HG02973 (cell line): ENCODE measurements around the gene TBC1D1.
A peak's percentile ranks its signal among the peaks of the same experiment; 100 is the strongest.

Experiments
- ATAC-seq: cut with Tn5 transposase; IDR thresholded peaks from one replicate; pipeline ENCODE4 v1.9.1; 2021; ENCODE audit warnings: moderate library complexity; ENCODE audit not compliant: unreplicated experiment

The TBC1D1 gene

DNA sequence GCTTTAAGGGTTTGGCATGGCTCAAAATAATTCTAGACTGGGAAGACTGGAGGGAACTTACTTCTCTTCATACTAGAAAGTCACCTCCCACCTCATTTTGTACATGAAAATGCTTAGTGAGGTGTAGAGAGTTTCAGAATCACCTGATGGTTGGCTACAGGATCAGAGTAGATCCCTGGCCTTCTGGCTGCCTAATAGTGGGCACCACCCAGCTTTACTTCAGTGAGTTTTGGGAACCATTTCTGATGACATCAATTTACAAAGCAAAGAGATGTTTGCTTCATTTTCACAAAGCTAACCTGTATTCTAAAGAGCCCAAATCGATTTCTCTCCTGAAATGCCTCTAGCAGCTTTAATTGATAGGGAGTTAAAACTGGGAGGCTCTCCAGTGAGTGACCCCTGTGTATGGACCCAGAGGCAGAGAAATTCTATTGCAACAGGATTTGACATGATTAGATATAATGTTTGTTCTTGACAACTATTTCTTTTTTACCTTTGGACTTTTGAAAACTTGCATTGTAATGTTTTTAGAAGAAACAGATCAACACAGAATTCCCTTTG is 249.8 kb downstream of the TBC1D1 start:
- ATAC-seq = no peak

DNA sequence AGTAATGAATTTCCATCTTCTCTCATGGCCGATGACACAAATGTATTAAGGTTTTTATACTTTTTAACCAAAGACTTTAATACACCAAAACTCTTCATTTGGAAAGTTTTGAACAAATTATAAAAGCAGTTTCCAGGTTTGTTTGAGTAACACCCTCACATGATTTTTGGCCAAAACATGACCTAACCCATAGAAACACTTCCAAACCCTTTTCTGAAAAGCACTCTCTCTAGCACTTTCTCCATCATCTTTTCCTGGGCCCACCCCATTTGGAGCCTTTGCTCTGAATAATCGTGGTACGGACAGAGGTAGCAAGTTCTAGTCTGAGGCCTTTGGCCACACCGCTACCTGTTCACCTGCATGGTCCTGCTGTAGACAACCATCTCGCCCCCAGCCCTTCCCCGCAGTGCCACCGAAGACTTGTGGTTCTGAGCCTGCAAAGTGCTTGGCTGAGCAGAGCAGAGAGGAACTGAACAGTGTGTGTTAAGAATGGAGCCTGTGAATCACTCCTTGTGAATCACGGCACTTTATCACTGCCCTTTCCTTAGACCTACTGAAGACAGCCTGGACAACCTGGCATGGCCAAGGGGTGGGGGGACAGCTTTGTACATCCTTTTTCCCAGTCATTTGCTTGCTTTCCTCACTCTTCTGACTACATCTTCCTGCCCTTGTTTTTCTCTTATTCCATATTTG is 251.1 kb downstream of the TBC1D1 start:
- no peak for ATAC-seq

DNA sequence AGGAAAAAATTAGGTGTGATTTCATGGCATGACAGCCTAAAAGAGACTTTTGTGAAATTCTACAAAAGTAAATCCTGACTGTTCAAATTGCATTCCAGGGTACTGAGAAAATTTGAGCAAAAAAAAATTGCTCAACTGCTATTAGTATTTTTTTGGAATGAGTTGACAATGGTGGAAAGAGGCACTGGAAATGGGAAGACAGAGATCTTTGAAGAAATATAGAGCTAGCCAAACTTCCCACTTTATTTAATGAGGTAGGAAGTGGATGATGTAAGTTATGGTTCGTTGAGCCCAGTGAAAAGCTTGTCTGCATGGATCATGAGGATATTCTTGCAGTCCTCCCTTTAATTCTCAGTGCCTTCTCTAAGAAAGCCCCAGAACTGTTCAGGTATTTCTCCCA is 253.1 kb downstream of the TBC1D1 start:
- ATAC-seq = no peak

DNA sequence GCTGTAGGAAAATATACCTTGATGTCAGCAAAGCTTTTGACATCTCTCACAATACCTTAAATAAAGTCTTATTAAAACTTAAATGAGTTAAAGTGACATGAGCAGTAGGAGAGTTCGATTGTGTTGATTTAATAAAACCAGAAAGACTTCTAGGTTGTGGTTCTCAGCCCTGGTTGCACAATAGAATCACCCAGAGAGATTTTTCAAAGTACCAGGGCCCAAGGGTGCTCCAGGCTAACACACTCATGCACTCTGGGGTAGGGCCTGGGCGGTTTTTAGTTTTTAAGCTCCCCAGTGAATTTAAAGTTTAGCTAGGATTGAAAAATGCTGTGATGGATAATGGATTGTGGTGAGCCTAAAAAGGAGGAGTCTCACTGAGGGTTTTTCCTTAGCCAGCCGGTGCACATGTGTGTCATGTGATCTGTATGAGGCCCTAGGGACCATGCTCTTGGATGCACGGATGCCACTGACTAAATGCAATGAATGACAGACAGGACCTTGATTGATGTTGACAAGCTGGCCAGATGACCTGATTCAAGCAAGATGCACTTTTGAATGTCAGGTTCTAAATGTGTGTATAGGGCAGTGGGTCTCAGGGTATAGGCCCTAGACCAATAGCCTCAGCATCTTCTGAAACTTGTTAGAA is 254.3 kb downstream of the TBC1D1 start:
- ATAC-seq = no peak

DNA sequence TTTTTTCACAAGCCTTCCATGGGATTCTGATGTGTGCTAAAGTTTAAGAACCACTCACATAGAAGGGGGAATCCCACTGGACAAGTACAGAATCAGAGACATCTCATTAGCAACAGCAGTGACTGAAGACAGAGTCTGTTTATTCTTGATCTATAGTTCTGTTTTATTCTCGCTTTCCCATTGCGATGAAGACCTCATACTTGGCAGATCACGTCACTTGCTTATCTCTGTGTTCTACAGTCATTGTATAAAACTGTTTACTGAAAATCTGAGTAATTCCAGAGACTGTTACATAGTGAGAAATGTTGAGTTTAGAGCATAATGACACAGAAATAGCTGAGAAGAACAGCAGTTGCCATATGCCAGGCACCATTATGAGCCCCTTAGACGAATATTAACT is 254.9 kb downstream of the TBC1D1 start:
- no peak for ATAC-seq

DNA sequence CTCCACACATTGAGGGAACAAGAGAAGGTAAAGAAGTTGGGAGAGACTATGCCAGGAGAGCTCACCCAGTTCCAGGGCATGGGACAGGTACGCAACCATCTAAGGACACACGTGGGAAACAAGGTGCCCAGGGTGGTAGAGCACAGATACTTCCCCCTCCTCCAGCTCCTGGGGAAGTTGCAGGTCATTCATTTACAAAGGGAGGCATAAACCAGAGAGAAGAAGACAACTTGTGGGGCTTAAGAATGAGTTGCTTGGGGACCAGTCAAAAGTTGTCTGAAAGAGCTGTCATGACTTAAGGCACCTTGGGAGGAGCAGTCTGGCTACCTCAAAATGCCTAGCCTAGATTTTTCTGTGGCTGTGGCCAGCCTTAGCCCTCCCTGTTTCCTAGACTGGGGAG is 255.5 kb downstream of the TBC1D1 start:
- ATAC-seq = no peak

DNA sequence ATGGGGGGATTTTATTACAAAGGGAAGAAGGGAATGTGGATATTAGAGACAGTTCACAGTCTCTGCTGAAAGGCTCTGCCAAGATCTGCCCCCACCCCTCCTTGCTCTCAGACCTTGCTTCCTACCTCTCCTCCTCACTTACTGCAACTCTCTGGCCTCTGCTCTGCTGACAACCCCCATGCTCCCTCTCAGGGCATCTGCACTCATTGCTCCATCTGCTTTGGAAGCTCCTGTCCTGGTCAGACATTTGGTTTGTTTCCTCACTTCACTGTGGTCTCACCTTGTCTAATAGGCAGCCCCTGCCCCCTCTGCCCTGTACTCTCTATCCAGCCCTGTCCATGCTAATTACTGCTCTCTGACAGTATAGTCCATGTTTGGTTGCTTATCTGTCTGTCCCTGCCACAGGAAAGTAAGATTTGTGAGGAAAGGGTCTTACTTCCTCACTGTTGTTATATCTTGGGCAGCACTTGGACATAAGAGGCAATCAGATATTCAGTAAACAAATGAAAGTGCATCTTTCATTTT is 258.6 kb downstream of the TBC1D1 start:
- ATAC-seq = no peak

DNA sequence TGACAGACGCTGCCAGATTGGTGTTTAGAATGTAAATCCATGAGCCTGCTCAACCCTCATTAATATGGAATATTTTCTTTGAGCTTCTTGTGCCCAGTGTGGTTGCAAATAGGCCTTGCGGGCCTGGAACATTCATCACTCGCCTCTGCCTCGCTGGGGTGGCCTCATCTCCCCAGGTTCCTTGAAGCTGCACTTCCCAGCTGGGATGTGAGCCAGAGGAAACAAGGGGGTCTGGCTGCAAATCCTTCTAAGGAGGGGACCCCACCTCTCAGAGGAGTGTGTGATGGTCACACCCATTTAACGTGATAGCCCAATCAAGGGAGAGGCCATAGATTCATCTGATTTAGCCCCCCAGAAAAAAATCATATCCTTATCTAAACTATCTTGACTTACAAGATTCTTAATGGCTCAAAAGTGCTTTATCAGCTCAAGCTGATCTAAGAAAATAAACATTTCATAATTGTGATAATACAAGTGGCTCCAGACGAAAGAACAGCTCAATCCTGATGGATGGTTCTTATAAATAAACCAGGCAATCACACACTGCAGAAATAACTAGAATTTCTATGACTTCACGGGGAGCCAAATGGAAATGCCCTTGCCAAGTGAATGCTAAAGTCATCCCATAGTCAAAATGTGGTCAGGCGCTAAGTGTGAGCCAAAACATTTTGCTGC is 259.2 kb downstream of the TBC1D1 start:
- no peak for ATAC-seq

DNA sequence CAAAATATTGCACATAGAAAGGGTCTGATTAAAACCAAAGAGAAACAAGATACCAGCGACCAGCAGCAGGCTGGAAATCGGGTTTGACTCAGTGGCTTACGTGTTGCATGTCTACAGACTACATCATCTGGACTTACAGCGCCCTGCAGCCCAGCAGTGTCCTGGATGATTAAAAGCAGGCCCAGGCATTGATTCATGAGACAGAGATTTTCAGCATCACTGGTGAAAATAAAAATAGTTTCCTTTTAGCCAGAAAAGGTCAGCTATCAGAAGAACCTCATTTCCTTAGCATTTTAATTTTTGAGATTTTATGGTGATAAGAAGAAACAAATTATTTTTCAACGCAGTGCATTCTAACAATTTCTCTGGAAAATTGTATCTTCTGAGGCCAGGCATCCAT is 259.9 kb downstream of the TBC1D1 start:
- no peak for ATAC-seq

DNA sequence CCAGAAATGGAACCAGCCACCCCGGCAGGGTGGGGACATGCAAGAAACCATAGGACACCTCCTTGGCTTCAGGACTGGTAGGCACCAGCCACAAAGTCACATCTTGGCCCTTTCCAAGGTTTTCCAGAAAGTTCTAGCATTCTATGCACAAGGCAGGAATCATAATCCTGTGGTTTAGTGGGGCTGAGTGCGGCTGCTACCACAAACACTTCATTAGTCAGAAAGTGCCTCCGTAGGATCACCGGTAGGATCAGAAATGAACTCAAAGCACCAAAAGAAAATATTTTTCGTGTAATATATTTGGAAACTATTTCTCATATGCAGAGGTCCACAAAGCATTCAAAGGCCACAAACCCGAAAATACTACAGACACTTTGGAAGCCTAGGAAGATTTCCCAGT is 261.0 kb downstream of the TBC1D1 start:
- no peak for ATAC-seq

DNA sequence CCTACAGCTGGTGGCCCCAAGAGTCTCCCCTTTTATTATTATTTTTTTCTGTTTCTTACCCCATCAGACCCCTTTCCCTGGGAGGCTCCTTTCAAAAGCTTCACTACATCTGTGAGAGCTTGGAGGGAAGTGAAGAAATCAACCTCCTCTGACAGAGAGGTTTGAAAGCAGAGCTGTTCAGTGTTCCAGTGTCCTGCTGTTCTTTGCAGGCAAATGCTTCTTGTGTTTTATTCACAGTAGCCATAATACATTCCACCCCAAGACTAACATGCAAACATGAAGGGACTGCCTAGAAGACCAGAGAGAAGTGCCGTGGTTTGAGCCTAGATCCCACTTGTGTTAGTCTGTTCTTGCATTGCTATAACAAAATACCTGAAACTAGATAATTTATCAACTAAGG is 261.4 kb downstream of the TBC1D1 start:
- no peak for ATAC-seq

DNA sequence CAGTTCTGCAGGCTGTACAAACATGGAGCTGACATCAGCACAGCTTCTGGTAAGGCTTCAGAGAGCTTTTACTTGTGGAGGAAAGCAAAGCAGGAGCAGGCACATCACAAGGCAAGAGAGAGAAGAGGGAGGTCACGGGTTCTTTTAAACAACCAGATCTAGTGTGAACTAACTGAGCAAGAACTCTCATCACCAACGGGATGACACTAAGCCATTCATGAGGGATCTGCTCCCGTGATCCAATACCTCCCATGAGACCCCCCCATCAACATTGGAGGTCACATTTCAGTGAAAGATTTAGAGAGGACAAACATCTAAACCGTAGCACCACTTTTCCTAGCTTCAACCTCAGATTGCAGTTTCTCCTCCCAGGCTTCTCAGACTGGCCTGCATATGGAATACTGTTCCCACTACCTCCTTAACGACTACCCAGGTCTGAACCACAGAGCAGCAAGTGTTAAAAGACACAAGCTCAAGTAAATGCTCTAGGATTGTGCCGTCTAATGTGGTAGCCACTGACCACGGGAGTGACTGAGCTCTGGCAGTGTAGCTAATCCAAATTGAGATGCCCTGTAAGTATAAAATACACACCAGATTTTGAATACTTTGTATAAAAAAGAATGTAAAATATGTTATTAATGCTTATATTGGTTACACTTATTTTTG is 262.0 kb downstream of the TBC1D1 start:
- ATAC-seq = no peak

DNA sequence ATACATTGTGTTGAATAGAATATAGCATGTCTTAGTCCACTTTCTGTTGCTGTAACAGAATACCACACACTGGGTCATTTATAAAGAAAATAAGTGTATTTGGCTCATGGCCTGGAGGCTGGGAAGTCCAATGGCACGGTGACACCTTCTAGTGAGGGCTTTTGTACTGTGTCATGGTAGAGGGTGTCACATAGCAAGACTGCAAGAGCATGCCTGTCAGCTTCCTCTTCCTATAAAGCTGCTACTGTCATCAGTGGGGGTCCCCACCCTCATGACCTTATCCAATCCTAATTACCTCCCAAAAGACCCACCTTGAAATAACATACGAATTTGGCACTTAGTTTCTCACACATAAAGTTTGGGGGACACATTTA is 262.5 kb downstream of the TBC1D1 start:
- ATAC-seq = no peak

DNA sequence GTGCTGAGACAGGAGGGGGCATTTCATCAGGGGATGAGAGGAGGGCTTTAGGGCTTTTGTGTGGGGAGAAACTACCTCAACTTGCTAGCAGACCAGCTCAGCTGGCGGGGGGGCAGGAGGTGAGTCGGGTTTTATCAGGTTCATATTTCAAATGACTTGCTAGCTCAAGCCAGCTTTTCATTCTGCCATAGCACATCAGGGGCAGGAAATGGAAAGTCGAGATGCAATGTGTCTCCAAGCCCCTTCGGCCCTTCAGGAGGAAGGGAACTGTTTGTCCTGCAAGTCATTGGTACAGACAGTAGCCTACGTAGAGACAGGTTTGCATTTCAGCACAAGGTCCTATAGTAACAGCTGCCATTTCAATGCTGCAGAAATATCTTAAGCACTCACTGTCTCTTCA is 263.4 kb downstream of the TBC1D1 start:
- ATAC-seq = no peak

DNA sequence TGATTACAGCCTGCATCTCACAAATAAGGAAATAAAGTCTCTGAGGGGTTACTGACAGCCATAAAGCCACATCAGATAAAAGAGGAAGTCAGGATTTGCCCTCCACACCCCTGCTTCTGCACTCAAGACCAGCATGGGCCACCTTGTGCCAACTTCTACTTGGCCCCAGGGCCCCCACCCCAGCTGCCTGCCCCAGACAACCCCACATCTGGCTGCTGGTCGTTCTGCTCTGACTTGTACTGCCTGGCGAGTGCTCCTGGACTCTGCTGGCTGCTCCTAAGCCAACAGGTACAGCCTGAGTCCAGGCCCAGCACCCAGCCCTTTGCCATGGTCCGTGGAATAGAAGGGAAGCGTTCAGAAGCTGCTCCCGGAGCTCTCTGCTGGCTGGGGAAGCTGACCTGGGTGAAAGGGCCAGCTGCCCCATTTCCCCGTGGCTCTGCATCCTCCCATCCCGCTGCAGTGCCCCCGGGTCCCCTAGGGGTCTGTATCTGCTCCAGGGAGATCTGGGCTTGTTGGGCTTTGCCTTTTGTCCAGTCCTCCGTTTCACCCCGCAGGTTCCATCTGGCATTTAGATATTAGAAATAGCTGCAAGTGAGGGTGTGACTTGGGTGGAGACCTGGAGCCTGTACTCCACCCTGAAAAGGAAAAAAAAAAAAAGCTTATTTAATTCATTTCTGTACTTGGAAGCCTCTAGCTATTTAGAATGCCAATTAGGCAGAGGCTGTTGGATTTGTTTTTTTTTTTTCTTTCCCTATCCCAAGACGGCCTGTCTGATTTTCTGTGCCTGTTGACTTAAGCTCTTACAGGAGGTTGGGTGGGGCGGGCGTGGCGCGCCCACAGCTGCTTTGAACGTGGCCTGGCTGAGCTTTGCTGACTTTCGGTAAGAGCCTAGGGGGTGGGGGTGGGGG is 264.1 kb downstream of the TBC1D1 start:
- no peak for ATAC-seq

DNA sequence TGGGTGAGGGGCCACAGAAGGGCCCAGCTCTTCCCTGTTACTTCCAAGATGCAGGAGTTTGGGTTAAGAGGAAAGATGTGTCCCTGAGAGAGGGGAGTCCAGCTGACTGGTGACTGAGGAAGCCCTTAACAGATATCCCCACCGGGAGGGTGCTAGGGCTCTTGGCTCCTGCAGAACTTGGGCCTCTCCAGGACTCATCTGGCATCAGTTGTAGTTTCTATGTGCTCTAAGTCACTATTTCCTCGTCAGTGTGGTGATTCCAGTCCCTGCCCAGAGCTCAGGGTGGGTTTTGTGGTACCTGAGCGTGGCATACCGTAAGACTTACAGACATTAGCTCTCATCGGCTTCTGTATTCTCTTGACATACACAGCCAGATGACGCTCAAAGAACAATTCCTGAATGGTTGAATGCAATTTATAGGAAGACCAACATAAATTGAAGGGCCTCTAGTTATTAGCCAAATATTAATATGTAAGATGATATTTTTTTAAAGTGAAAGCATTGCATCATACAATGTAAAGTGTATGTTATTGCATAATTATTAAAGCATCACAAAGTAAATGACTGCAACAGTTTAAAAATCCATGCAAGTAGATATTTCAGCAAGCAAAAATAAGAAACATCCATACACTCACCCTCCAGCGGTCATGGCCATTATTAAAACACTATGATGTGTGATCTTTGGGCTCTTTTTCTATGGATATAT is 264.9 kb downstream of the TBC1D1 start:
- no peak for ATAC-seq

DNA sequence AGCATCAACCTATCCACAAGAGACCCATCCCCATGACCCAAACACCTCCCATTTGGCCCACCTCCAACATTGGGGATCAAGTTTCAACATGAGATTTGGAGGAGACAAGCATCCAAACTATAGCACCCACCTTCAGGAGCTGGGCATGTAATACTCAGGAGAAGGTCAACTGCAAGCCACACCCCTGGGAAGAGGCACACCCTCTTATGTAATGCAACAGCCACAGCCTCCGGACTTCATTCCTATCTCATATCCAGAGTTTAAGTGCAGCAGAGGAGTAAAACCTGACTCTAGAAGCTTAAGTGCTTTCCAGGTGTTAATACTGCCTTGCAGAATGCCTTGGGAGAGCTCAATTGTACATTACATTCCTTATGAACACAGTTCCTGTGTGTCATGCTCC is 266.7 kb downstream of the TBC1D1 start:
- ATAC-seq = no peak

DNA sequence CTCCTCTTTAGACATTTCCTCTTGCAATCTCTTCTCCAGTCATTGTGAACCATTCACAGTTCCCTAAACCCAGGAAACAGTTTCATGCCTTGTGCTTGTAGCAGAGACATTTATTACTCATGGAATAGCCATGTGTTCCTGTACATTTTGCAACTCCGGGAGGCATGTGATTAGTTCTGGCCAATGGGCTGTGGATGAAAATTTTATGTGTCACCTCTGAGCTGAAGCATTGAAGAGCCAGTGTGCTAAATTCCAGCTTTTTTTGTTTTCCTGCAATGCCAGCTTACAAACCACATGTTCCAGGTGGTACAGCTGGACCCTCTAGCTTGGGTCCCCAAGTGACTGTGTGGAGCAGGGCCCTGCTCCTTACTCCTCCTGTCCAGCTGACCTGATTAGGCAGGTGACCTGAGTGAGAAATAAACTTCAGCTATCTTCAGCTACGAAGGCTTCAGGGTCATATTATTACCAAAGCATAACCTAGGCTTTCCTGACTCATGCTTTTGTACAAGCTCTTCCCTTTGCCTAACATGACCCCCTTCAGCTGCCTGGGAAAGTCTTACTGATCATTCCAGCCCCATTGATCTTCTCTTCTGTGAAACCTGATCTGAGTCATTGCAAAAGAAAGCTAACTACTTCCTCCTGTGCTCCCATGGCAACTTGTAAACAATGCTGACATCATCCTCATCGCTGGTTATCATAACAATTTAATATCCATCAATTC is 269.8 kb downstream of the TBC1D1 start:
- peak; percentile 92 for ATAC-seq
